WERI-Rb-1 (cell line): Measurements from ENCODE around the gene SIVA1.

Experiments
- DNase-seq: peaks from one replicate; pipeline ENCODE4 v3.0.0-alpha.2; 2020
- H3K27ac ChIP-seq: fragments of 250-450 bp; sonication (Bioruptor Pico); 2 replicates; pipeline ENCODE4 v1.5.1; 2020; ENCODE audit warnings: mild to moderate bottlenecking, moderate library complexity
- H3K27me3 ChIP-seq: fragments of 250-450 bp; sonication (Bioruptor Pico); 2 replicates; pipeline ENCODE4 v1.5.1; 2021; ENCODE audit warnings: mild to moderate bottlenecking, low read depth, moderate library complexity; ENCODE audit not compliant: insufficient read depth, severe bottlenecking
- H3K36me3 ChIP-seq: fragments of 250-450 bp; sonication (Bioruptor Pico); 2 replicates; pipeline ENCODE4 v1.5.1; 2020; ENCODE audit warnings: mild to moderate bottlenecking, moderate library complexity
- H3K4me3 ChIP-seq: 2 replicates; pipeline ENCODE4 v1.5.1; 2011; ENCODE audit warnings: low read depth, mild to moderate bottlenecking, control low read depth, low read length
- H3K9me3 ChIP-seq: fragments of 250-450 bp; sonication (Bioruptor Pico); 2 replicates; pipeline ENCODE4 v1.5.1; 2021; ENCODE audit warnings: mild to moderate bottlenecking, moderate library complexity; ENCODE audit not compliant: severe bottlenecking
- TF ChIP-seq, protein P1 (sequence below): IDR thresholded peaks from 2 replicates; pipeline ENCODE4 v1.5.1; 2011; ENCODE audit warnings: low read depth, mild to moderate bottlenecking, control low read depth, inconsistent platforms, low read length

SIVA1 gene

DNA sequence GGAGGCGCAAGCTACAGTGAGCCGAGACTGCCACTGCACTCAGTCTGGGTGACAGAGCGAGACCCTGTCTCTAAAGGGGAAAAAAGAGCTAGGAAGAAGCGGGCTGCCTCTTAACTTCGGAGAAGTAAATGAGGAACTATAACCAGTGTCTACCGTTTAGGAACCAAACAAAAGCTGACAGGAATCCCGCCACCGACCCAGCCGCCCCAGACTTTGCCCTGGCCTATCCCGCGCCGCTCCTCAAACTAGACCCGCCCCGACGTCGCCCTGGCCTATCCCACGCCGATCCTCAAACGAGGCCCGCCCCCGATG lies 568 bp upstream of the SIVA1 start:
- H3K27me3 ChIP-seq, result no peaks in the 10 kb centered on the region
- peaks cover 14% of the 10 kb centered on the region for H3K9me3 ChIP-seq
- TF ChIP-seq, protein P1, sequence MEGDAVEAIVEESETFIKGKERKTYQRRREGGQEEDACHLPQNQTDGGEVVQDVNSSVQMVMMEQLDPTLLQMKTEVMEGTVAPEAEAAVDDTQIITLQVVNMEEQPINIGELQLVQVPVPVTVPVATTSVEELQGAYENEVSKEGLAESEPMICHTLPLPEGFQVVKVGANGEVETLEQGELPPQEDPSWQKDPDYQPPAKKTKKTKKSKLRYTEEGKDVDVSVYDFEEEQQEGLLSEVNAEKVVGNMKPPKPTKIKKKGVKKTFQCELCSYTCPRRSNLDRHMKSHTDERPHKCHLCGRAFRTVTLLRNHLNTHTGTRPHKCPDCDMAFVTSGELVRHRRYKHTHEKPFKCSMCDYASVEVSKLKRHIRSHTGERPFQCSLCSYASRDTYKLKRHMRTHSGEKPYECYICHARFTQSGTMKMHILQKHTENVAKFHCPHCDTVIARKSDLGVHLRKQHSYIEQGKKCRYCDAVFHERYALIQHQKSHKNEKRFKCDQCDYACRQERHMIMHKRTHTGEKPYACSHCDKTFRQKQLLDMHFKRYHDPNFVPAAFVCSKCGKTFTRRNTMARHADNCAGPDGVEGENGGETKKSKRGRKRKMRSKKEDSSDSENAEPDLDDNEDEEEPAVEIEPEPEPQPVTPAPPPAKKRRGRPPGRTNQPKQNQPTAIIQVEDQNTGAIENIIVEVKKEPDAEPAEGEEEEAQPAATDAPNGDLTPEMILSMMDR, result no peak
- DNase-seq, result no peak
- H3K36me3 ChIP-seq, result peaks cover 38% of the 10 kb centered on the region
- peak overlapping the region; percentile 97 for H3K27ac ChIP-seq
- H3K4me3 ChIP-seq, result peak overlapping the region; percentile 8

DNA sequence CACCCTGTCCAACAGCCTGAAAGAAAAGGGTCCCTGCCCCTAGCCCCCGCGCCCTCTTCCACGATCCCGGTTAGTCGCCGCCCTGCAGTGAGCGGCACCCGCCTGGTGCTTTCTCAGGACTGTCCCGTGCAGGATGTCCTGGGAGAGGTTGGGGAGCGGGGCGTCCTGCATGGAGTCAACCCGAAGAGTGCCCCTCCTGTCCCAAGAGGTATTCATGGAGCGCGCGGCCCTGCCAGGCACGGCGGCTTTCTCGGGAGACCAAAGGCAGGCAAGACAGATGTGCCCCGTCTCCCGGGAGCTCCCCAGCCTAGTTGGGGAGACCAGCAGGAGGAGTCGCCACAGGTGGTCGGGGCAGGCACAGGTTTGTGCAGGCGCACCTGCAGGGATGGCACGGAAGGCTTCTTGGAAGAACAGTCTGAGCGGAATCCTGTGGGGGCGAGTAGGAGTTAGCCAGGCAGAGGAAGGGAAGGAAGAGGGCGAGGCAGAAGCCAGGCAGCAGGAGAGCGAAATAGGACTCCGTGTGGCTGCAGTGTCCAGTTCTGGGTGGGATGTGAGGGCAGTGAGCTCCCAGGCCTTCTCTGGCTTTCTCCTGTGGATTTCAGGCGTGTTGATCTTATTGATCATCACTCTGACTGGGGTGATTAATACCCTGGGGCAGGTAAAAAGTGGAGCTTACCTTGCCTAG lies 723 bp downstream of the SIVA1 start:
- Histone ChIP-seq H3K27ac (peak overlapping the region; percentile 97), H3K9me3 (peaks cover 14% of the 10 kb centered on the region), H3K4me3 (peak overlapping the region; percentile 51), H3K36me3 (peaks cover 48% of the 10 kb centered on the region), H3K27me3 (no peaks in the 10 kb centered on the region)
- TF ChIP-seq, protein P1, result no peak
- no peak for DNase-seq

DNA sequence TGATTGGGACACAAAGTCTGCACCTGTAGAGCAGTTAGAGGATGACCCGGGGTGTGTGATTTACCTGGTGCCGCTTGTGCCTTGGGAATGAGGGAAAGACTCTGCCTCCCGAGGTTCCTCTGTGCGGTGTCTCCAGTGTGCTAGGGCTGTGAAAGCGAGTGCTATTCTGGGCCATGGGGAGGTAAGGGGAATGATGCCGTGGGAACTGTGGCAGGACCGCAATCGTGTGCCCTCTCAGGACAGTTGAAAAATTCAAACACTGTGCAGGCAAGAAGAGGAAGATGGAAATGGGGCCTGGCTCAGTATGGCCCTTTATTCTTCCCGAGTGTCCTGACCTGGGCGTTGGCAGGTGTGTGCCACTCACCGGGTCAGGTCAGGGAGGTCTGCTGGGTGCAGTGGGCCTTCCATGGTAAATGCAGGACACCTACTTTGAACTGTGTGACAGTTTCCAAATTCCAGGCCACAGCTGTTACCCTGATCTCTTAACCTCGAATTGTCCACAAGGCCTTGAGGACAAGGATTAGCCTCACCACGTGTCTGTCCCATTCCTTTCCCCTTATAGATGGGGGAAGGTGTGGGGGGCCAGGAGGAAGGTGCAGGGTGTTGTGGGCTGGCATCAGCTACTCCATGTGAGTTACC lies 1.4 kb downstream of the SIVA1 start:
- DNase-seq, result no peak
- peaks cover 14% of the 10 kb centered on the region for H3K9me3 ChIP-seq
- peaks cover 55% of the 10 kb centered on the region for H3K36me3 ChIP-seq
- H3K27me3 ChIP-seq, result no peaks in the 10 kb centered on the region
- TF ChIP-seq, protein P1, result no peak
- no peak overlapping the region for H3K27ac ChIP-seq
- H3K4me3 ChIP-seq, result peak overlapping the region; percentile 51

DNA sequence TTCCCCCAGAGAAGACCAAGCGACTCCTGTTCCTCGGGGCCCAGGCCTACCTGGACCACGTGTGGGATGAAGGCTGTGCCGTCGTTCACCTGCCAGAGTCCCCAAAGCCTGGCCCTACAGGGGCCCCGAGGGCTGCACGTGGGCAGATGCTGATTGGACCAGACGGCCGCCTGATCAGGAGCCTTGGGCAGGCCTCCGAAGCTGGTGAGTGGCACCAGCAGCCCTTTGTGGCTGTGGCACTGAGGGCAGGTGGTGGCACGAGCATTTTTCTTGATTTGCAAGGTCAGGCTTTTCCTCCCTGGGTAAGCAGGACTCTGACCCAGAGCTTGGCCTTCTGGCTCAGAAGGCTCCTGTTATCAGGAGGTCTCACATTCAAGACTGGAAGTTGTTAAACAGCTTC lies 2.7 kb downstream of the SIVA1 start:
- H3K27ac ChIP-seq, result no peak overlapping the region
- H3K4me3 ChIP-seq, result no peak overlapping the region
- no peak for DNase-seq
- H3K27me3 ChIP-seq, result no peaks in the 10 kb centered on the region
- H3K9me3 ChIP-seq, result peaks cover 14% of the 10 kb centered on the region
- TF ChIP-seq, protein P1, result no peak
- peaks cover 65% of the 10 kb centered on the region for H3K36me3 ChIP-seq

DNA sequence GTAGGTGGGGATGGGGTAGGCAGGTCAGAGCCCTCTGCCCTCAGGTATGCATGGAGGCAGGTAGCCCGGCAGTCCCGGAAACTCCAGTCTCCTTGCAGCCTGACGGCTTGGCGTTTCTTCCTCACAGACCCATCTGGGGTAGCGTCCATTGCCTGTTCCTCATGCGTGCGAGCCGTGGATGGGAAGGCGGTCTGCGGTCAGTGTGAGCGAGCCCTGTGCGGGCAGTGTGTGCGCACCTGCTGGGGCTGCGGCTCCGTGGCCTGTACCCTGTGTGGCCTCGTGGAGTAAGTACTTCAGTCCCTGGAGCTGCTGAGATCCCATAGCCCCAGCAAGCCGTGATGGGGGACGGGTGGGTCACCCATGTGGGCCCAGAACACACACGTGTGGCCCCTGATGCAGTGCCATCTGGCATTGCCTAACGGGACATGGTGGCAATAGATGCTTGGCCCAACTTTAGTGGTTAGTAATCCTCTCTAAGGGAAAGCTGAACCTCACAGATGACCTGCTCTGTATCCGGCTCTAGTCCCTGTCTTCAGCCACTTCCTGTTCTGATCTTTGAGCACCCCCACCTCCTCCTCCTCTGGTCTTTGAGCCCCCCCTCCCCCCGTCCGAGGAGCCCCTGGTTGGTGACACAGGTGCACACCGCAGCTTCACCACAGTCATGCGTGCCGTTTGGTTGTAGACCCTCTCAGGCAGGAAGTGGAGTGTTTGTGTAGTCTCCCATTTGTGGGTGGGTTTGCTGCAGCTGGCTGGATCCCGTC lies 3.7 kb downstream of the SIVA1 start:
- H3K4me3 ChIP-seq, result no peak overlapping the region
- TF ChIP-seq, protein P1, result no peak
- H3K27me3 ChIP-seq, result no peaks in the 10 kb centered on the region
- H3K27ac ChIP-seq, result no peak overlapping the region
- DNase-seq, result no peak
- peaks cover 7% of the 10 kb centered on the region for H3K9me3 ChIP-seq
- H3K36me3 ChIP-seq, result peaks cover 70% of the 10 kb centered on the region
